HL-60/S4 treated with retinoic acid at 250 ng/mL for 4 days and 3 days (cell line): ENCODE results near the gene POLR2J2.
"Not testable (repeated sequence)": the region's sequence is repeated elsewhere in the genome, so short reads cannot be mapped to it uniquely, and the experiment has no call there.

Experiments
- in situ Hi-C: fragments of 300-500 bp; cut with MboI; formaldehyde crosslinking; loops from 2 replicates; pipeline ENCODE4 v1.7.0; 2022; ENCODE audit warnings: low sequenced_read_pairs

The POLR2J2 gene

GRCh38 chr7:102671166-102671955, at the start of gene POLR2J2:
Gene POLR2J2, minus strand, starts transcription at chr7:102671663. Its CDS starts 62 bp downstream, at chr7:102671601.
- in situ Hi-C loops, result not testable (repeated sequence)

GRCh38 chr7:102718491-102718890, 47.0 kb upstream of the POLR2J2 start:
- in situ Hi-C loops, result not testable (repeated sequence)

GRCh38 chr7:102715718-102716117, 44.3 kb upstream of the POLR2J2 start:
- in situ Hi-C loops, result not testable (repeated sequence)

DNA sequence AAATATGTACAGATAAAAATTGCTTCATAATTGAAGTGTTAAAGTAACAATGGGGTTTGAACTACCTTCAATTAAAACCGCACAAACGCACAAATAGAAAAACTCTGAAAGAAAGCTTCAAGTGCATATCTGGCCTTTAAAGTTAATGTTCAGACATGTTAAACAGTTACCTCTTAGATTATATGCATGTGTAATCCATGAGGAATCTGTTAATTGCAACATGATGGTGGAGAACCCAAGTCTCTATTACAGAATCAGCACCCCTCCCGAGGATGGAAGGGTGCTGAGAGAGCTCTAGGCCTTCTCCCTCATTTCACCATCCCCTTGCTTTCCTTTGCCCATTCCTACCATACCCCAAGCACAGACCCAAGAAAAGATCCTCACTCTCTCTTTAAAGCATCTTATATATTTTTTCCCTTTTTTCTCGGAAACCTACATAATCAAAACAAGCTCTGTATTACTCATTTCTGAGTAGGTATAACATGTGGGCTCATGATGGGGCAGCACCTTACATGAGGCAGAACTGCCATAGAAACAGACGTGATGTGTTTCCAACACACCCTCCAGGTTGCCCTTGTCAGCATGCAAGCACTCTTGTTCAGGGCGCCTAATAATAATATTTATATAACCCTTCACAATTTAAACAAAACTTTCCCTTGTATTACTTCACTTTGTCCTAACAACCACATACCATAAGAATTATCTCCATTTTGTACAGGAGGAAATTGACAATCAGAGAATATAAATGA, 43.5 kb upstream of the POLR2J2 start:
- in situ Hi-C loops, result not testable (repeated sequence)

- in situ Hi-C loops, result not testable (repeated sequence)
Observed at GRCh38 chr7:102713691-102714080, 42.2 kb upstream of the POLR2J2 start.

DNA sequence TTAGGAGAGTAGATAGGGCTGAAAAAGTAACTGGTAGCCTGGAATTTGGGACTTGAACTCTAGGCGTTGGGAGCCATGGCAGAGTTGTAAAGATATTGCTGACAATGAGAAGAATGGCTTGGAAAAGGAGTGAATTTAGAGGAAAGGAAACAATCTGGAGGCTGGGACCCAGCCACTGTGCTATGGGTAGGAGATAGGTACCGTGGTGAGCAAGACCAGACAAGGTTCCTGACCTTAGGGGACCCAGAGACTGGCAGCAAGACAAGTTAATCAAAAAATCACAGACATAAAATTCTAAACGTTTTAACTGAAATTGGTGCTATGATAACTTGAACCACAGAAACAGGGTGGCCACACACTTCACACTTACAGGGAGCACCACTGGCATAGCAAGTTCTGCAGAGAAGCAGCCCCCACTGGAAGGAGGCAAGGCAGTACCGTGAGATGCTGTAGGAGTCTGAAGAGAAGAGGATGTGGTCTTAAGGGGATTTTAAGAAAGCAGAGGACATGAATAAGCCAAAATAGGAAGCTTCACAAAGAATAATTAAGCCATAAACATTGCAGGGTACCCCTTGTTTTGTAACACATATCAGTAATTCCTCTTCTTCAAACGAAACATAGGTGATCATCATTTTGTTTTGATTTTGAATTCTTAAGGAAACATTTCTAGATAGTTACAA, 41.7 kb upstream of the POLR2J2 start:
- in situ Hi-C loops, result not testable (repeated sequence)

- in situ Hi-C loops, result not testable (repeated sequence)
Observed at GRCh38 chr7:102698962-102699750, 27.7 kb upstream of the POLR2J2 start.

- in situ Hi-C loops, result not testable (repeated sequence)
Observed at GRCh38 chr7:102697642-102698512, 26.4 kb upstream of the POLR2J2 start.

- in situ Hi-C loops, result not testable (repeated sequence)
Observed at GRCh38 chr7:102696009-102696408, 24.5 kb upstream of the POLR2J2 start.

DNA sequence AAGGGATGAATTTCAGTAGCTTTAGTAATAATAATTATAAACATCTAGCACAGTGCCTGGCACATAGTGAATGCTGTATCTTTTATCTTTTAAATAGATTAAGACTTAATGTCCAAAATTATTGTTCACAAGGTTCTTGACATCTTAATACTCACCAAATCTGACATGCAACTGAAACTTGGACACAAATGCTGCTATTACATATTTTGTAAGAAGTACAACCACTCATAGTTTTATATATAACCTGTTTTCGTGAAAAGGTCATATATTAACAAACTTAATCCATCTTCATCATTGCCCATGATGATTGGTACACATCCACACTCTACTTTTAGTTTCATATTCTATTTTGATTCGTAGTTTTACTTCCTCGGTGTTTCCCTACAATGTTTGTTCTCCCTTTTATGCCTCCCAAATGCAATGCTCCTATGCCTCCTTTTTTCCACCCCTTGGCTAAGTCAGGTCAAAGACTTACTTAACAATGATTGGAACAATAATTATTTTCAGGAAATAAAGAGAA, 23.6 kb upstream of the POLR2J2 start:
- in situ Hi-C loops, result not testable (repeated sequence)

GRCh38 chr7:102694008-102694407, 22.5 kb upstream of the POLR2J2 start:
- in situ Hi-C loops, result not testable (repeated sequence)

GRCh38 chr7:102690602-102691001, 19.1 kb upstream of the POLR2J2 start:
- in situ Hi-C loops, result not testable (repeated sequence)

DNA sequence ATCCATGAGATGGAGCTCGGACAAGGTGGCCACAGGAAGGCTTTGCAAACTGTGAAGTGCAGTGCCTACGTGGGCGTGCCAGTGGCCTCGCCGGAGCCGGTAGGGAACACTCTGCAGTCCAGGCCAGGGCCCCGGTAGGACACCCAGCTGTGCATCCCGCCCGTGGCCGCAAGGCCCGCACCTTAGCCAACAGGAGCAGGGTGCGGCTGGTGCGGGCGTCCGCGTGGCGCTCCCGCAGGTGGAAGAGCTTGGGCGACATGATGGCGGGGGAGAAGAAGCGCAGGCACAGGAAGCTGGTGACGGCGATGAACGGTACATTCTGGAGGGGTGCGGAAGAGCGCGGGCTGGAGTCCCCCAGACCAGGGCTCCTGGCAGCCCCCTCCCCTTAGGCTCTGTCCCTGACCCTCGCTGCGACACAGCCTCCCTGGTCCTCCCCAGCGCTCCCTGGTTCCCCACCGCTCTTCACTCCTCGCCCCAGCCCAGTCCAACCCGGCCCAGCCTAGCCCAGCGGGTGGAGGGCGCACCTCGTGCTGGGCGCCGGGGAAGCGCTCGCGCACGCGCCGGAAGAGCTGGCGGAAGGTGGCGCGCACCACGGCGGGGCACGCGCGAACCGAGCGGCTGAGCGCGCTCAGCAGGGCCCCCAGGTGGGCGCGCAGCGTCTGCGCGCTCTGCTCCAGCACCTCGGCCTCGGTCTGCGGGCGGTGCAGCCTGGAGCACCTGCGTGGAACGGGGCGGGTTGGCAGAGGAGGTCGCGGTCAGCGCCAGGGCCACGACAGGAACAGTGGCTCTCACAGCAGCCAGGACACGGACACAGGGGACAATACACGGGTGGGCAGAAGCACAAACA, 18.2 kb upstream of the POLR2J2 start:
- in situ Hi-C loops, result not testable (repeated sequence)

GRCh38 chr7:102688299-102689036, 17.0 kb upstream of the POLR2J2 start:
- in situ Hi-C loops, result not testable (repeated sequence)

- in situ Hi-C loops, result not testable (repeated sequence)
Observed at GRCh38 chr7:102682560-102682959, 11.1 kb upstream of the POLR2J2 start.

DNA sequence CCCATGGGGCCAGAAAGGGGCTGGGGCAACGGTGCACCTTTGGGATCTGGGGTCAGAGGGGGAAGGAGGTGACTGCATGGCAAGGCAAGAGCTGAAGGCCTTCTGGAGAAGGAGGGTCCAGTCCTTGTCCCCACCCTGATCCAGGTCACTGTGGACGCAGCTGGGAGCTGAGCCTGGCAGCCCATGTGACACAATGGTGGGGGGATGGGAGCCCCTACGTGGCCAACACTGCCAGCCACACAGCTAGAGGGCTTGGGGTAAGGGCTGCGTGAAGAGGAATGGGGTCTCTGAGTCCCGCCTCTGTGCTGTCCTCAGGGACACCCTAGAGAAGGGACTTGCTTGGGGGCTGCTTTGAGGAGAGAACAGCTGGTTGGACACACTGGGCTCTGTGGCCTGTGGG, 9.3 kb upstream of the POLR2J2 start:
- in situ Hi-C loops, result not testable (repeated sequence)

DNA sequence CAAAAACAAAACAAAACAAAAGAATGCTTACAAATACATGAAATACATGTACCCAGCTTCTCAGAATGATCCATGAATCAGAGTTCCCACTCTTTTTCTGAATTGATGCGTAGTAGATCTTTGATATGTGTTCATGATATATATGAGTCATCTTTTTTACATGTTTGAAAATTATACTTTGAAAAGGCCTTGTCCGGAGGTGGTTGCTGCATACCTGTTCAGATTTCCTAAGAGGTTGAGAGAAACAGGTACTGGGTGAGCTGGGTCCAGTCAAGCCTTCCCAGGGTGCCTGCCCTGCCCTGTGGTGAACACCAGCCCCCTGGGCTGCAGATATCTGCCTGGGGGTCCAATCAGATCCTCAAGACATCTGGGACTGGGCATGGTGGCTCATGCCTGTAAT, 4.1 kb upstream of the POLR2J2 start:
- in situ Hi-C loops, result not testable (repeated sequence)
